ENCODE results near the gene DISP3. TPM values are rescaled to one million over a fixed set of nuclear protein-coding genes. Genes with fewer than 3 reads are reported as not detected.

DISP3 gene
- total and polyA plus RNA-seq, 2 of the 4 experiments (the other 2 are of a cell fraction): 0.05 TPM; not detected in 1

- Histone ChIP-seq H3K23ac (ENCODE audit: low read depth, low read length) (no peak overlapping the region), H2BK5ac (ENCODE audit: low read depth, low read length, poor library complexity, severe bottlenecking) (no peak overlapping the region), H3K9ac (ENCODE audit: low read depth, low read length) (no peak overlapping the region), H3K4me2 (ENCODE audit: low read depth, low read length) (no peak overlapping the region), H3K56ac (ENCODE audit: extremely low read depth, insufficient read depth, low read length) (no peak overlapping the region), H3K9me1 (ENCODE audit: insufficient read depth, low read length) (no peaks in the 10 kb centered on the region), H4K8ac (ENCODE audit: low read depth in 2 of 2, low read length in 2 of 2) (no peak overlapping the region), H3K79me1 (ENCODE audit: low read depth in 1 of 2, low read length in 2 of 2) (no peaks in the 10 kb centered on the region), H3K36me3 (ENCODE audit: control insufficient read depth, insufficient read depth, low read length) (no peaks in the 10 kb centered on the region), H4K91ac (ENCODE audit: insufficient read depth, low read depth, low read length) (no peak overlapping the region), H4K5ac (ENCODE audit: low read depth, low read length) (no peak overlapping the region), H3K4me3 (ENCODE audit: insufficient read depth, low read depth, low read length) (no peak overlapping the region), H2BK20ac (ENCODE audit: low read depth, low read length) (no peak overlapping the region), H3K9me3 (ENCODE audit: control insufficient read depth, insufficient read depth, low read length) (no peaks in the 10 kb centered on the region), H2AFZ (replicated peaks; ENCODE audit: low read length, poor library complexity) (no peak overlapping the region), H3K27me3 (ENCODE audit: control insufficient read depth, insufficient read depth, low read length) (peaks cover 2% of the 10 kb centered on the region; the same call in 1 of the 2 replicates), H3K4ac (ENCODE audit: low read depth, low read length) (no peak overlapping the region), H2AK5ac (ENCODE audit: low read depth, low read length) (no peak overlapping the region), H2BK15ac (ENCODE audit: low read depth, low read length) (no peak overlapping the region), H2AK9ac (replicated peaks; ENCODE audit: low read depth, low read length, poor library complexity) (no peak overlapping the region), H3K4me1 (ENCODE audit: control insufficient read depth, insufficient read depth, low read length) (no peaks in the 10 kb centered on the region), H3K18ac (ENCODE audit: low read depth, low read length) (no peak overlapping the region), H2BK120ac (ENCODE audit: low read depth, low read length) (no peak overlapping the region), H3K27ac (ENCODE audit: insufficient read depth, low read length) (no peak overlapping the region), H4K20me1 (ENCODE audit: insufficient read depth, low read length) (no peaks in the 10 kb centered on the region), H3K14ac (replicated peaks; ENCODE audit: low read depth, low read length) (no peak overlapping the region)
- dilution Hi-C loops (cut with HindIII; ENCODE audit: low sequenced_read_pairs, unreplicated experiment): no loop called here
- WGBS, 2 experiments (ENCODE audit: extremely low coverage in 2 of 2, insufficient read length in 1 of 2): 82% methylated on average over 5 of the region's 6 CpGs; no CpG with 5 or more reads in 1 of the 2 experiments
- in situ Hi-C loops (cut with MboI; ENCODE audit: low sequenced_read_pairs): no loop called here
- no peak for ATAC-seq (ENCODE audit: low read depth)
- DNase-seq: no peak
- intact Hi-C loops (cut with micrococcal nuclease): no loop called here
- CTCF ChIA-PET: no interaction called here
- BruUV-seq (replicated peaks): no TSS peak
- no peak for TF ChIP-seq USF2 (IDR thresholded peaks at IDR 0.05; ENCODE audit: low read depth, low read length)
- TF ChIP-seq MAFK (IDR thresholded peaks at IDR 0.05; ENCODE audit: low read depth, low read length): no peak
- no peak for TF ChIP-seq FOS (IDR thresholded peaks at IDR 0.05; ENCODE audit: low read depth, low read length)
- no peak for TF ChIP-seq CEBPB (IDR thresholded peaks at IDR 0.05; ENCODE audit: low read depth, low read length)
- POLR2A ChIA-PET (ENCODE audit: unreplicated experiment): no interaction called here
Measured at GRCh38 chr1:11562664-11563063, 83.7 kb downstream of the DISP3 start.

Data from IMR-90 (cell line).